GM12864 (cell line): Measurements from ENCODE around the gene TP53INP2.
"Not testable (repeated sequence)": the region's sequence is repeated elsewhere in the genome, so short reads cannot be mapped to it uniquely, and the experiment has no call there.

Source experiments
- DNase-seq: peaks from one replicate; pipeline ENCODE4 v3.0.0-alpha.2; 2011; ENCODE audit warnings: low read depth
- H3K4me3 ChIP-seq: 2 replicates; pipeline ENCODE4 v1.5.1; 2011; ENCODE audit warnings: mild to moderate bottlenecking, low read depth, low read length, control low read depth
- CTCF ChIP-seq: IDR thresholded peaks from 2 replicates; pipeline ENCODE4 v1.5.1; 2011; ENCODE audit warnings: low read depth, mild to moderate bottlenecking, moderate library complexity, low read length, control low read depth, inconsistent platforms; ENCODE audit errors: missing control alignments

Gene TP53INP2

GRCh38 chr20:34704177-34705007 lies at the start of gene TP53INP2:
TSS of gene TP53INP2 (plus strand) at chr20:34704344. CDS start at chr20:34708740, 4,396 bp downstream.
- DNase-seq, result peak; percentile 68
- TF ChIP-seq CTCF, result no peak
- H3K4me3 ChIP-seq, result peak within 1 kb of the TSS; percentile 71

GRCh38 chr20:34658654-34659053 lies 45.5 kb upstream of the TP53INP2 start:
- DNase-seq, H3K4me3 ChIP-seq: not testable (repeated sequence)

- not testable (repeated sequence) for DNase-seq
Measured at GRCh38 chr20:34661811-34662210, 42.3 kb upstream of the TP53INP2 start.

GRCh38 chr20:34663213-34663943 lies 40.8 kb upstream of the TP53INP2 start:
- DNase-seq, result no peak
- no peak overlapping the region for H3K4me3 ChIP-seq
- TF ChIP-seq CTCF, result no peak

More at GRCh38 chr20:34661811-34662210, 42.3 kb upstream of the TP53INP2 start:
- not testable (repeated sequence) for H3K4me3 ChIP-seq

GRCh38 chr20:34664751-34665150 lies 39.4 kb upstream of the TP53INP2 start:
- not testable (repeated sequence) for DNase-seq, H3K4me3 ChIP-seq

GRCh38 chr20:34669094-34669493 lies 35.0 kb upstream of the TP53INP2 start:
- H3K4me3 ChIP-seq, result no peak overlapping the region
- TF ChIP-seq CTCF, result no peak

GRCh38 chr20:34673412-34673811 lies 30.7 kb upstream of the TP53INP2 start:
- TF ChIP-seq CTCF, result no peak
- DNase-seq, result no peak
- H3K4me3 ChIP-seq, result no peak overlapping the region

More at GRCh38 chr20:34669094-34669493, 35.0 kb upstream of the TP53INP2 start:
- DNase-seq, result no peak

- no peak for DNase-seq
- no peak overlapping the region; the same call in 1 of the 2 replicates for H3K4me3 ChIP-seq
- TF ChIP-seq CTCF, result no peak
Measured at GRCh38 chr20:34675561-34675960, 28.6 kb upstream of the TP53INP2 start.
